Stimulated activated CD8-positive, alpha-beta memory T cell treated with anti-CD3 and anti-CD28 coated beads, Interleukin-12 subunit alpha, Interleukin-12 subunit beta, amount 100 ng/mL, for 24 hours (primary cell): ENCODE results near the gene ZNF423.

Experiments used
- DNase-seq: peaks from one replicate; pipeline ENCODE4 v3.0.0-alpha.2; 2020; ENCODE audit errors: extremely low read depth

Gene ZNF423

GRCh38 chr16:49623501-49624266 lies 232.2 kb downstream of the ZNF423 start:
- no peak for DNase-seq

- no peak for DNase-seq
Measured at GRCh38 chr16:49622421-49623402, 233.2 kb downstream of the ZNF423 start.

- no peak for DNase-seq
Measured at GRCh38 chr16:49622084-49622390, 233.9 kb downstream of the ZNF423 start.

GRCh38 chr16:49621241-49622083 lies 234.4 kb downstream of the ZNF423 start:
- DNase-seq = no peak

GRCh38 chr16:49620869-49621240 lies 235.1 kb downstream of the ZNF423 start:
- no peak for DNase-seq

- no peak for DNase-seq
Measured at GRCh38 chr16:49620158-49620868, 235.6 kb downstream of the ZNF423 start.

- no peak for DNase-seq
Measured at GRCh38 chr16:49619811-49620157, 236.1 kb downstream of the ZNF423 start.

- no peak for DNase-seq
Measured at GRCh38 chr16:49618955-49619354, 237.0 kb downstream of the ZNF423 start.

GRCh38 chr16:49617710-49618330 lies 238.1 kb downstream of the ZNF423 start:
- no peak for DNase-seq

- DNase-seq = no peak
Measured at GRCh38 chr16:49617016-49617629, 238.8 kb downstream of the ZNF423 start.

- DNase-seq = no peak
Measured at GRCh38 chr16:49615576-49615975, 240.3 kb downstream of the ZNF423 start.

GRCh38 chr16:49610983-49611382 lies 244.9 kb downstream of the ZNF423 start:
- DNase-seq = no peak

- no peak for DNase-seq
Measured at GRCh38 chr16:49608779-49609178, 247.1 kb downstream of the ZNF423 start.

GRCh38 chr16:49608098-49608497 lies 247.8 kb downstream of the ZNF423 start:
- no peak for DNase-seq

- DNase-seq = no peak
Measured at GRCh38 chr16:49605536-49606254, 250.2 kb downstream of the ZNF423 start.

GRCh38 chr16:49604602-49605001 lies 251.3 kb downstream of the ZNF423 start:
- DNase-seq = no peak

GRCh38 chr16:49603956-49604355 lies 252.0 kb downstream of the ZNF423 start:
- no peak for DNase-seq

GRCh38 chr16:49602976-49603310 lies 253.0 kb downstream of the ZNF423 start:
- DNase-seq = no peak

GRCh38 chr16:49602201-49602975 lies 253.5 kb downstream of the ZNF423 start:
- no peak for DNase-seq
